Bronchial epithelial cell (primary cell): ENCODE data around the gene ABHD17C. TPM values are rescaled to one million over a fixed set of nuclear protein-coding genes. Genes with fewer than 3 reads are reported as not detected.
A peak's percentile ranks its signal among the peaks of the same experiment; 100 is the strongest.

Experiments used
- DNase-seq: peaks from one replicate; pipeline ENCODE4 v3.0.0-alpha.2; 2010; ENCODE audit warnings: low read depth
- FAIRE-seq: peaks from 2 replicates; lab custom pipeline; 2011; peaks lifted over from hg19 to GRCh38; lab: Jason Lieb, UNC
- H3K27me3 ChIP-seq: 2 replicates; pipeline ENCODE4 v1.5.1; 2011; ENCODE audit warnings: low read length; ENCODE audit not compliant: control insufficient read depth, insufficient read depth
- H3K36me3 ChIP-seq: 2 replicates; pipeline ENCODE4 v1.5.1; 2011; ENCODE audit warnings: low read length; ENCODE audit not compliant: control insufficient read depth, insufficient read depth
- H3K4me3 ChIP-seq: 2 replicates; pipeline ENCODE4 v1.5.1; 2011; ENCODE audit warnings: mild to moderate bottlenecking, low read depth, low read length, control low read depth
- CTCF ChIP-seq: IDR thresholded peaks from 2 replicates; pipeline ENCODE4 v1.5.1; 2011; ENCODE audit warnings: mild to moderate bottlenecking, moderate library complexity, low read length, control low read depth, inconsistent platforms; ENCODE audit not compliant: insufficient read depth, severe bottlenecking
- total RNA-seq: library from RNA; depleted of rRNA; stranded (reverse); fragments of >200 nt; gene quantifications from 2 replicates; pipeline ENCODE4 v1.2.1, GENCODE V29; 2014

Gene ABHD17C
- total RNA-seq, 1 donor from 2014 or later: 30.5 TPM

DNA sequence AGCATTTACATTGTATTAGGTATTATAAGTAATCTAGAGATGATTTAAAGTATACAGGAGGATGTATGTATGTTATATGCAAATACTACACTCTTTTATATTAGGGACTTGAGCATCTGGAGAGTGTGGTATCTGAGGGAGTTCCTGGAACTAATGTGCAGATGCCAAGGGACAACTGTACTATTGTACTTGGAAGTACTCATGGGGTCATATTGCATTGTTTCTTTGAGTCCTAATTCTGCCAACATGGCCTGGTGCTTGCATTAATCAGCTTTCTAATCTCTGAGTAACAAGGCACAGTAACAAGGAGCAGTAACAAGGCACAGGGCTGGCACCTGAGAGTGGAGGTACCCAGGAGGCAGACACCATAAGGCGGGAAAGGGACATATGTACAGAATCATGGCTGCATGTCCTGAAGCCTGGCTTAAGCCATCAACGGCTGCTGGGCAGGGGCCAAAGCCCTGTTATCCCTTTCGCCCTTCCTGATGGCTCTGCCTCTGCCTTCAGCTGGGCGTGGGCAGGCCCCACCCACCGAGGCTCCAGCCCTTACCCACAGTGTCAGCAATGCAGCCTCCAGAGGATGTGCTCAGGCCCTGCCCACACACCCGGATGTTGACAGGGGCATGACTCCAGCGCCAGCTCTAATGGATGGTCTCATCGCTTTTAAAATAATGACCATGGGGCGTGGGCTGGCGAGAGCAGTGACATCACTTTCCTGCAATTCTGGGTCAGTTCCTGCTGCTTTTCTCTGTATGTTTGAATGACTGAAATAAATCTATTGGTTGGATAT, 107.0 kb downstream of the ABHD17C start:
- no peaks in the 10 kb centered on the region for H3K27me3 ChIP-seq
- FAIRE-seq (no peak), DNase-seq (peak; percentile 55)
- H3K36me3 ChIP-seq: no peaks in the 10 kb centered on the region
- TF ChIP-seq CTCF: no peak
- no peak overlapping the region for H3K4me3 ChIP-seq

- Histone ChIP-seq H3K36me3 (no peaks in the 10 kb centered on the region), H3K4me3 (no peak overlapping the region), H3K27me3 (no peaks in the 10 kb centered on the region)
- FAIRE-seq: no peak
- DNase-seq: peak; percentile 15
- no peak for TF ChIP-seq CTCF
Measured at GRCh38 chr15:80803580-80804525, 108.7 kb downstream of the ABHD17C start.

DNA sequence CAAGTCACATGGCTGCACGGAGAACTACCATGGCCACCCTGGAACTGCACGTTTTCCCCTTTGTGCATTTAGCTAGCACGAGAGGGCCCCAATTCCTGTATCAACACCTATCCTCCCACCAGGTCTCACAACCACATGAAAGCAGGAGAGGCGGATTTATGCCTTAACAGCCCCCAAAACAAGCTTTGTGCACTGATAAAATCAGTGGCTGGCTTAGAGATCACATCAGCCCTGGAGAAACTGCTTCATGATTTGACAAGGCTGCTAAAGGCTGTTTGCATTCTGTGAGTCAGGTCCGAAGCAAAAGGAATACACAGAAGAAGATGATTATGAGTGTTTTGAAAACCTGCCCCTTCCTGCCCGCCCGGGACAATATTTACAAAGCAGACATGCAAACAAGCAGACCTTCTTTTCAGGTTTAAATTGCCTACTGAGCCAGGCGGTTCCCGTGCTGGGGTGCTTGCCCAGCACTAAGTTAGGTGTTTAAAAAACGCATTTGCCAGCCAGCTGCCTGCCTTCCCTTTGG, 109.9 kb downstream of the ABHD17C start:
- no peaks in the 10 kb centered on the region for H3K27me3 ChIP-seq
- DNase-seq (peak; percentile 90), FAIRE-seq (peak; percentile 7)
- no peaks in the 10 kb centered on the region for H3K36me3 ChIP-seq
- H3K4me3 ChIP-seq: no peak overlapping the region
- TF ChIP-seq CTCF: no peak

Other genes with a start within 250 kb of the ABHD17C start
- 2.9 and 5.3 TPM in 2 replicates for gene CEMIP, start 84.1 kb downstream of the ABHD17C start, total RNA-seq